Measurements from ENCODE around the gene GPI.
"Not testable (repeated sequence)": the region's sequence is repeated elsewhere in the genome, so short reads cannot be mapped to it uniquely, and the experiment has no call there.

Gene GPI

GRCh38 chr19:34364830-34365462 is at the start of gene GPI:
Gene GPI, plus strand, starts transcription at chr19:34365196. Its CDS starts 71 bp downstream, at chr19:34365267.
- in situ Hi-C loops (cut with HindIII; ENCODE audit: low sequenced_read_pairs): no loop called here

DNA sequence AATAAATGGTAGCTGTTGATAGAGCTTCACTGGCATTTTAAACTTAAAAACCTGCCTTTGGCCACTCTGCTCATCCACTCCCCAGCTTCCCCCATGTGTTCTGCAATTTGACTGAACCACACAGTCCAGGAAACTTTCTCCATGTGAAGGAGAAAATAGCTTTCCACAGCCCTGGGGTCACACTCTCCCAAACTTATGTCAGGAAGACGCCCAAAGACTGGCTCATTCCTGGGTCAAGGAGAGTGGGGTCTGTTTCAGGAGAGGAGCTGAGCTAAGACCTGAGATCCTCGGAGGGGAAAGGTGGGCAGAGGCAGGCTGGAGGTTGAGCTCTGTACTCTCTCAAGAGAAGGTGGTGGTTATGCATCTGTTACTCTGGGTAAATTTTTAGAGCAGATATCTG is 48.7 kb upstream of the GPI start:
- in situ Hi-C loops (cut with HindIII; ENCODE audit: low sequenced_read_pairs): no loop called here

GRCh38 chr19:34316741-34317301 is 48.2 kb upstream of the GPI start:
- in situ Hi-C loops (cut with HindIII; ENCODE audit: low sequenced_read_pairs): no loop called here

DNA sequence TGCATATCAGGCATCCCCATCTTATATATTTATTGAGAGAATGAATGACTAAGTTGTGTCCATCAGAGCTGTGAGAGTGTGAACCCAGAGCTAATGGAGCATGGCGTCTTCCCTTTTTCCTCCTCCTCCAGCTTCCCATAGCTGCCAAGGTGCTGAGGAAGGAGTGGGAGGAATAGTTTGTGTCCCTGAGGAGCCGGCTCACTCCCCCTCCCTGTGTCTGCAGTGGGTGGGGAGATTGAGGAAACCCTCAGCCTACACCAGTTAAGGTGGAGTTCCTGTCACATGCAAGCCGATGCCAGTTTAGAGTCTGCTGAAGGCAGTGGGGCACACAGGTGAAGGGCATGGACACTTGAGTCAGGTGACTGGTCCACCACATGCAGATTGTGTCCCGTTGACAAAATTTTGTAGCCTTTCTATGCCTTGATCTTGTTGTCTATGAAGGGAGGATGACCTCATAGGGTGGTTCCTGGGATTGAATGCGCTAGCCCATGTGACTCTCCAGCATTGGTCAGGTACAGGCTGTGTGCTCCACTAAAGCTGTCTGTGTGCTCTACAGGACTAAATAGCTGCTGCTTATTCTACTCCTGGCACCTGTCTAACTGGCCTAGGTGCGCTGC is 47.6 kb upstream of the GPI start:
- in situ Hi-C loops (cut with HindIII; ENCODE audit: low sequenced_read_pairs): no loop called here

DNA sequence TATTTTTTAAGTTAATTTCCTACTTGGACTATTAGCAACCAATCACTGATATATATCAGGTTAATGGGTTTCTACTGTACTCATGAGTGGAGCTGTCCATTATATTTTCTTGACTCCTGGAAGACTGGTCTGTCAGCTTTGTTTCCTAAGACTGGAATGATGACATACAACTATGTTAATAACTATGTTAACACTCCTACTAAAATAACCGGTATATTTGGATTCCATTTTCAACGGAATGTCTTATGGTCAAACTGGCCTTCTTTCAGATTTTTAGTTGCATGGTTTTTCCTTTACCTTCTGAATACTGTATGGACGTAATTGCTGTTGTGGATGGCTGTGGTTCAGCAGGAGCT is 45.8 kb upstream of the GPI start:
- in situ Hi-C loops (cut with HindIII; ENCODE audit: low sequenced_read_pairs): no loop called here

GRCh38 chr19:34319785-34320184 is 45.2 kb upstream of the GPI start:
- in situ Hi-C loops (cut with HindIII; ENCODE audit: low sequenced_read_pairs): no loop called here

DNA sequence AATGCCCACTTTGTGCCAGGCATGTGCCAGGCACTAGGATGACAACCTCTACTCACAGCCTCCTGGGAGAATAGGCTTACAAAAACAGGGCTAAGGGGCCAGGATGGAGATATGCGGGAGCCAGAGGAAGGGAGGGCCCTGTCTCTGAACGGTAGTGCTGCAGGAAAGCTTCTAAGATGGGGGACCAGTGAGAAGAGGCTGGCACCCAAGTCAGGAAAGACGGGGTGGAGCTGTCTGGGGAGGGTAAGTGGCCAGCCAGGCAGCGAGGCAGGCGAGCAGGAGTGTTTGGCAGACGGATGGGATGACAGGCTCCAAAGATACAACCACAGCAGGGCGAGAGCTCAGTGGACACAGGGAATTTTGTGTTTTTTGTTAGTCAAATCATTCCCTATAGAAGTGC is 44.7 kb upstream of the GPI start:
- in situ Hi-C loops (cut with HindIII; ENCODE audit: low sequenced_read_pairs): no loop called here

GRCh38 chr19:34321735-34322134 is 43.3 kb upstream of the GPI start:
- in situ Hi-C loops (cut with HindIII; ENCODE audit: low sequenced_read_pairs): no loop called here

- in situ Hi-C loops (cut with HindIII; ENCODE audit: low sequenced_read_pairs): no loop called here
Measured at GRCh38 chr19:34323433-34324204, 41.4 kb upstream of the GPI start.

- in situ Hi-C loops (cut with HindIII; ENCODE audit: low sequenced_read_pairs): no loop called here
Measured at GRCh38 chr19:34324320-34324719, 40.7 kb upstream of the GPI start.

DNA sequence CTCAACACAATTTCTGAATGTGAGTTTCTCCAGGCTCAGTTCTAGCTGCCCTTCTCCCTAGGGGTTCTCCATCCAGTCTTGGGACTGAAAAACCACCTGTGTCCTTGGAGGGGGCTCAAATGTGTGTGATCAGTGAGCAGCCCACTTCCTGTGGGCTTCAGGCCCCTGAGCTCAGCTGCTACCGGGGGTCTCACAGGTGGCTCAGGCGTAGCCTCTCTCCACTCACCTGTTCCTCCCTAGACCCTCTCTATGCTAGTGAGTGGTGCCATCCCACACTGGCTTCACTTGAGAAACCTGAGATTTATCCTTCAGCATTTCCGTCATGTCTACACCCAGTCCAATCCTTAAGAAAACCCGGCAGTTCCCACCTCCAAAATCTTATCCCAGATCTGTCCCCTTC is 39.8 kb upstream of the GPI start:
- in situ Hi-C loops (cut with HindIII; ENCODE audit: low sequenced_read_pairs): no loop called here

DNA sequence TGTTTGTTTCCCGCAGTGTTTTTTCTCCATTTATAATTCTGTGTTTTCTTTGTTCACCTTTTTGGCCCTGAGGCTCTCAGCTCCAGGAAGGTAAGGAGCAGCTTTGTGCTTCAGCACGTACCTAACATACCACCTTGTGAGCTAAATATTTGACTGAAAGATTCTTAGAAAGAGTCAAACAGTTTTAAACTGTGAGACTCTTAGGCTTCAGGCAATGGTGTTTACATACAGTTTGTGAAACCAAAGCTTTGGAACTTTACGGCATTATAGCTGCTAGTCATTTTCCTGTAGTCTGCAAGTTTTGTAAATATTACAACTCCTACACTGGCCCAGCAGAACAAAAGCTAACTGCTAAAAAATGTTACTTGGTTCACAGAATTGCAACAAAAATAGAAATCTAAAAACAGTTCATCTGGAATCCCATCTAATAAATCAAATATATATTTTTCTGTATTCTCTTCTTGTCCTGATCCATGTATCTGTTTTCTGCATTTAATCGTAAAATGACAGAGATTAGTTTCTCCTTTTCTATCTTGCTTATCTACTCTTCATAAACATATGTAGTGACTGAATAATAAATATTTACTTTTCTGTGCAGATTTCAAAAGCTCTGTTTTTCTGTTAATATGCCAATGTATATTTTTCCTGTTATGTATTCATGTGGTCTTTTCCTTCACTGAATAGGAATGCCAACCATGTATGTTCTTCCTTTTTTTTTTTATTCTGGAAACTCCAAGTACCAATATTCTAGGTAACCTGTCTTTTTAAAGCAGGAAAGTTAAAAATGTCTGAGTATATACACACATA is 38.8 kb upstream of the GPI start:
- in situ Hi-C loops (cut with HindIII; ENCODE audit: low sequenced_read_pairs): no loop called here

DNA sequence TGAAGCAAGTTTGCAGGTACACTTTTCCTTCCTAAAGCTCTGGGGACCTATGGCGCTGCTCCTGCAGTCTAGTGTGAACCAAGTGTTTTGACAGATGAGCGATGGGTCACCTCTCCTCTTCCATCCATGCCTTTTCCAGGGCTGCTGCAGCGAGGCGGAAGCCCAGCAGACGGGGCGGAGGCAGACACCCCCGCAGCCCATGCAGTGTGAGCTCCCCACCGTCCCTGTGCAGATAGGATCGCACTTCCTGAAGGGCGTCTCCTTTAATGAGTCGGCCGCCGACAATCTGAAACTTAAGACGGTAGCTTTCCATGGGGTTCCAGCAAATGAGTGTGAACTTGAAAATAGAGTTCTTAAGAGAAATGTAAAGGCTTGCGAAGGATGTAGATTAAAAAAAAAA is 37.1 kb upstream of the GPI start:
- in situ Hi-C loops (cut with HindIII; ENCODE audit: low sequenced_read_pairs): no loop called here

- in situ Hi-C loops (cut with HindIII; ENCODE audit: low sequenced_read_pairs): no loop called here
Measured at GRCh38 chr19:34328982-34329381, 36.0 kb upstream of the GPI start.

DNA sequence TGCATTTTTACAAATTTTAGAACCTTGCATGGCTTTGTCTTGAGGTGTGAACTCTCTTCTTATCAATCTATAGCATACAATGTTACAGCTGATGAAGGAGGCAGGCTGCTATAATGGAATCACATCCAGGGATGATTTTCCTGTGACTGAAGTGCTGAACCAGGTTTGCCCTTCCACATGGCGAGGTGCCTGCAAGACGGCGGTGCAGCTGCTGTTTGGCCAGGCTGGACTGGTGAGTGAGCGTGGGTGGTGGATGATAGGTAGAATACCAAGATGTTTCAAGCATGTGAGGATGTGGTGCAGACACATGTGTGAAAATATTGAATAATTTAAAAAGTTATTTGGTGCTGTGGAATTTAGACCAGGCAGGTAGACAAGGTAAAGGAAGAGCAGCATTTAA is 34.9 kb upstream of the GPI start:
- in situ Hi-C loops (cut with HindIII; ENCODE audit: low sequenced_read_pairs): no loop called here

- in situ Hi-C loops (cut with HindIII; ENCODE audit: low sequenced_read_pairs): not testable (repeated sequence)
Measured at GRCh38 chr19:34330596-34330995, 34.4 kb upstream of the GPI start.

DNA sequence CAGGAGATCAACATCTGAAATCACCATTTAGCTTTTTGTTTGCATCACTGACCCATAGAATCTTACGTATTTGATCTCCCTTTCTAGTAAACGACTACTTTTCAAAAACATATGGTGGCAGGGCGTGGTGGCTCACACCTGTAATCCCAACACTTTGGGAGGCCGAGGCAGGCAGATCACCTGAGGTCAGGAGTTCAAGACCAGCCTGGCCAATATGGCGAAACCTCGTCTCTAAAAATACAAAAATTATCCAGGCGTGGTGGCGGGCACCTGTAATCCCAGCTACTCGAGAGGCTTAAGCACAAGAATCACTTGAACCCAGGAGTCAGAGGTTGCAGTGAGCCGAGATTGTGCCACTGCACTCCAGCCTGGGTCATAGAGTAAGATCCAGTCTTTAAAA is 33.4 kb upstream of the GPI start:
- in situ Hi-C loops (cut with HindIII; ENCODE audit: low sequenced_read_pairs): not testable (repeated sequence)

GRCh38 chr19:34332027-34332760 is 32.8 kb upstream of the GPI start:
- in situ Hi-C loops (cut with HindIII; ENCODE audit: low sequenced_read_pairs): no loop called here

- in situ Hi-C loops (cut with HindIII; ENCODE audit: low sequenced_read_pairs): no loop called here
Measured at GRCh38 chr19:34335914-34336313, 29.1 kb upstream of the GPI start.

- in situ Hi-C loops (cut with HindIII; ENCODE audit: low sequenced_read_pairs): no loop called here
Measured at GRCh38 chr19:34336781-34337271, 28.2 kb upstream of the GPI start.
